ENCODE data around the gene ADAM20. TPM values are rescaled to one million over a fixed set of nuclear protein-coding genes. Genes with fewer than 3 reads are reported as not detected.

Gene ADAM20
- polyA plus RNA-seq, 1 donor: 0.12 TPM

Other genes with a start within 250 kb of the ADAM20 start
- gene COX16, start 175.3 kb downstream of the ADAM20 start, polyA plus RNA-seq (ENCODE audit: insufficient read length): 38.5 TPM
- gene SYNJ2BP, start 117.9 kb downstream of the ADAM20 start, polyA plus RNA-seq (ENCODE audit: insufficient read length): 24.9 TPM
- 0.40 TPM for gene ADAM21, start 82.8 kb downstream of the ADAM20 start, polyA plus RNA-seq (ENCODE audit: insufficient read length)
- gene MED6, start 65.7 kb upstream of the ADAM20 start, polyA plus RNA-seq (ENCODE audit: insufficient read length): 27.5 TPM
- gene TTC9, start 106.9 kb upstream of the ADAM20 start, polyA plus RNA-seq (ENCODE audit: insufficient read length): 8.1 TPM

Measured in hindlimb muscle (tissue), 1 donor.